ENCODE results near the gene FBXW4.

DNA sequence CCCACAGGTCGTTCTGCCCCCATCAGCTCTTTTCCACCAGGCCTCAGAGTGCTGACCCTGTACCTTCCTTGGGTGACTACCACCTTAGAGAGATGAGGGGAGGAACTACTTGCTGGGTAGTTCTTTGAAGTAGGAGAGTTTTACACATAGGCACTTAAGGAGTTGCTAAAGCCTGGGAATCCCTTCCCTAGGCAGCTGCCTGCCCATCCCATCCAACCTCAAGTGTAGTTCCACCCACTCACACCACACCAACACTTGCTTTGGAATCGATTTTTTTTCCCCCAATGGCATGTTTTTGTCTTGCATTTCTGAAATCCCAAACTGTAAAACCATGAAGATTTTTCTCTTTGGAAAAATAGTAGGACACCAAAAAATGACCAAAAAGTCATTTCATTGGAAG lies 47.7 kb downstream of the FBXW4 start:
- TF ChIP-seq, protein P1, sequence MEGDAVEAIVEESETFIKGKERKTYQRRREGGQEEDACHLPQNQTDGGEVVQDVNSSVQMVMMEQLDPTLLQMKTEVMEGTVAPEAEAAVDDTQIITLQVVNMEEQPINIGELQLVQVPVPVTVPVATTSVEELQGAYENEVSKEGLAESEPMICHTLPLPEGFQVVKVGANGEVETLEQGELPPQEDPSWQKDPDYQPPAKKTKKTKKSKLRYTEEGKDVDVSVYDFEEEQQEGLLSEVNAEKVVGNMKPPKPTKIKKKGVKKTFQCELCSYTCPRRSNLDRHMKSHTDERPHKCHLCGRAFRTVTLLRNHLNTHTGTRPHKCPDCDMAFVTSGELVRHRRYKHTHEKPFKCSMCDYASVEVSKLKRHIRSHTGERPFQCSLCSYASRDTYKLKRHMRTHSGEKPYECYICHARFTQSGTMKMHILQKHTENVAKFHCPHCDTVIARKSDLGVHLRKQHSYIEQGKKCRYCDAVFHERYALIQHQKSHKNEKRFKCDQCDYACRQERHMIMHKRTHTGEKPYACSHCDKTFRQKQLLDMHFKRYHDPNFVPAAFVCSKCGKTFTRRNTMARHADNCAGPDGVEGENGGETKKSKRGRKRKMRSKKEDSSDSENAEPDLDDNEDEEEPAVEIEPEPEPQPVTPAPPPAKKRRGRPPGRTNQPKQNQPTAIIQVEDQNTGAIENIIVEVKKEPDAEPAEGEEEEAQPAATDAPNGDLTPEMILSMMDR (IDR thresholded peaks at IDR 0.05; ENCODE audit: poor library complexity) = no peak
- TF ChIP-seq EZH2 (IDR thresholded peaks at IDR 0.05; ENCODE audit: borderline replicate concordance) (no peak), EZH2phosphoT487 (IDR thresholded peaks at IDR 0.05; ENCODE audit: low read depth, severe bottlenecking, unreplicated experiment) (no peak)

Measured in hepatocyte (in vitro differentiated cells).